Common myeloid progenitor, CD34-positive (primary cell): ENCODE results near the gene PDCL3.

Source experiments
- CTCF ChIA-PET: fragments of 350-600 bp; sonication (Branson Sonifier 250); formaldehyde crosslinking; loops from one replicate; lab custom pipeline; 2021; ENCODE audit warnings: antibody characterized with exemption; lab: Charles Lee
- POLR2A ChIA-PET: fragments of 350-600 bp; sonication (Branson Sonifier 250); formaldehyde crosslinking; loops from one replicate; lab custom pipeline; 2021; ENCODE audit warnings: antibody characterized with exemption; lab: Charles Lee
- DNase-seq, 3 donors: peaks; one replicate each; pipeline versions ENCODE4 v3.0.0 to v3.0.0-alpha.2; 2013
- H3K27ac ChIP-seq, 2 experiments: 1 replicate in 1 of 2; 2 replicates in 1 of 2; pipeline ENCODE4 v1.7.0; 2013; ENCODE audit warnings: inconsistent platforms in 2 of 2, low read length in 2 of 2, mild to moderate bottlenecking in 2 of 2, low read depth in 1 of 2, moderate library complexity in 1 of 2; ENCODE audit not compliant: severe bottlenecking in 2 of 2, insufficient read depth in 1 of 2, poor library complexity in 1 of 2
- H3K27me3 ChIP-seq, 5 experiments: replicated peaks in 2 of 5; 1 replicate in 3 of 5; 2 replicates in 2 of 5; pipeline versions ENCODE4 v1.6.1 to v1.7.0; 2013; ENCODE audit warnings: low read length in 4 of 5, mild to moderate bottlenecking in 2 of 5, moderate library complexity in 2 of 5, inconsistent platforms in 1 of 5; ENCODE audit not compliant: insufficient read depth in 5 of 5, control insufficient read depth in 4 of 5
- H3K36me3 ChIP-seq, 4 experiments: 1 replicate in 2 of 4; 2 replicates in 2 of 4; pipeline versions ENCODE4 v1.6.1 to v1.7.0; 2013; ENCODE audit warnings: low read length in 3 of 4, control low read depth in 1 of 4, mild to moderate bottlenecking in 1 of 4; ENCODE audit not compliant: control insufficient read depth in 4 of 4, insufficient read depth in 4 of 4
- H3K4me1 ChIP-seq, 4 experiments: 1 replicate in 3 of 4; 2 replicates in 1 of 4; pipeline versions ENCODE4 v1.6.1 to v1.7.1; 2013; ENCODE audit warnings: low read length in 3 of 4, mild to moderate bottlenecking in 3 of 4, control low read depth in 1 of 4, inconsistent platforms in 1 of 4, moderate library complexity in 1 of 4; ENCODE audit not compliant: control insufficient read depth in 4 of 4, insufficient read depth in 4 of 4; ENCODE audit errors: control extremely low read depth in 1 of 4
- H3K4me3 ChIP-seq, 7 experiments: 1 replicate in 4 of 7; 2 replicates in 3 of 7; pipeline versions ENCODE4 v1.5.1 to v1.7.0; 2013; ENCODE audit warnings: mild to moderate bottlenecking in 7 of 7, low read length in 6 of 7, moderate library complexity in 6 of 7, inconsistent platforms in 2 of 7, low read depth in 2 of 7, control low read depth in 1 of 7; ENCODE audit not compliant: insufficient read depth in 4 of 7, control insufficient read depth in 1 of 7; ENCODE audit errors: extremely low read depth in 1 of 7
- H3K9me3 ChIP-seq, 5 experiments: 1 replicate in 4 of 5; 2 replicates in 1 of 5; pipeline versions ENCODE4 v1.6.1 to v1.7.1; 2013; ENCODE audit warnings: low read length in 4 of 5, mild to moderate bottlenecking in 2 of 5, inconsistent platforms in 1 of 5, low read depth in 1 of 5, moderate library complexity in 1 of 5; ENCODE audit not compliant: control insufficient read depth in 4 of 5, insufficient read depth in 2 of 5; ENCODE audit errors: control extremely low read depth in 1 of 5
- WGBS: methylation state at CpG from one replicate; pipeline ENCODE4 v1.1.5; 2013; ENCODE audit not compliant: insufficient coverage; 5-methylcytosine and 5-hydroxymethylcytosine counted together

The PDCL3 gene

GRCh38 chr2:100526868-100527267, 35.9 kb upstream of the PDCL3 start:
- no peaks in the 10 kb centered on the region for H3K36me3 ChIP-seq
- H3K27ac ChIP-seq, result no peak overlapping the region
- WGBS, result 60% methylated on average over 1 of the region's 1 CpG
- H3K27me3 ChIP-seq, result no peaks in the 10 kb centered on the region
- no peaks in the 10 kb centered on the region for H3K9me3 ChIP-seq
- no peak for DNase-seq
- no peaks in the 10 kb centered on the region for H3K4me1 ChIP-seq
- H3K4me3 ChIP-seq, result no peak overlapping the region
- CTCF ChIA-PET, result no interaction called here
- POLR2A ChIA-PET, result no interaction called here

GRCh38 chr2:100527440-100528015, 35.3 kb upstream of the PDCL3 start:
- no peak overlapping the region for H3K27ac ChIP-seq
- H3K36me3 ChIP-seq, result no peaks in the 10 kb centered on the region
- ChIA-PET POLR2A (no interaction called here), CTCF (no interaction called here)
- 76% methylated on average over 7 of the region's 7 CpGs for WGBS
- DNase-seq, result peak in 1 of 3 donors; percentile 49
- H3K4me3 ChIP-seq, result no peak overlapping the region
- no peaks in the 10 kb centered on the region for H3K9me3 ChIP-seq
- no peaks in the 10 kb centered on the region for H3K27me3 ChIP-seq
- no peaks in the 10 kb centered on the region for H3K4me1 ChIP-seq

- no peak for DNase-seq
- WGBS, result 100% methylated on average over 5 of the region's 8 CpGs
- Histone ChIP-seq H3K9me3 (no peaks in the 10 kb centered on the region), H3K4me3 (no peak overlapping the region), H3K36me3 (no peaks in the 10 kb centered on the region), H3K27me3 (no peaks in the 10 kb centered on the region), H3K4me1 (no peaks in the 10 kb centered on the region), H3K27ac (no peak overlapping the region)
- ChIA-PET CTCF (no interaction called here), POLR2A (no interaction called here)
Observed at GRCh38 chr2:100529176-100529575, 33.6 kb upstream of the PDCL3 start.

GRCh38 chr2:100529900-100530299, 32.9 kb upstream of the PDCL3 start:
- DNase-seq, result no peak
- H3K36me3 ChIP-seq, result no peaks in the 10 kb centered on the region
- POLR2A ChIA-PET, result no interaction called here
- H3K27me3 ChIP-seq, result no peaks in the 10 kb centered on the region
- H3K9me3 ChIP-seq, result no peaks in the 10 kb centered on the region
- H3K4me3 ChIP-seq, result no peak overlapping the region
- WGBS, result 72% methylated on average over 6 of the region's 6 CpGs
- H3K27ac ChIP-seq, result no peak overlapping the region
- H3K4me1 ChIP-seq, result no peaks in the 10 kb centered on the region
- CTCF ChIA-PET, result no interaction called here

GRCh38 chr2:100535855-100536254, 26.9 kb upstream of the PDCL3 start:
- Histone ChIP-seq H3K27ac (no peak overlapping the region), H3K36me3 (no peaks in the 10 kb centered on the region), H3K27me3 (no peaks in the 10 kb centered on the region), H3K4me1 (no peaks in the 10 kb centered on the region), H3K9me3 (no peaks in the 10 kb centered on the region), H3K4me3 (no peak overlapping the region)
- no peak for DNase-seq
- ChIA-PET CTCF (no interaction called here), POLR2A (no interaction called here)
- WGBS, result 100% methylated on average over 1 of the region's 2 CpGs

GRCh38 chr2:100537918-100538317, 24.9 kb upstream of the PDCL3 start:
- H3K27me3 ChIP-seq, result no peaks in the 10 kb centered on the region
- ChIA-PET POLR2A (no interaction called here), CTCF (interaction anchor here (0.9 to 1.8 kb wide), 2 partner anchors 9 to 11 kb away, joined by 4 to 5 read pairs; no protein-coding TSS in a partner anchor)

GRCh38 chr2:100539221-100539620, 23.6 kb upstream of the PDCL3 start:
- Histone ChIP-seq H3K4me3 (no peak overlapping the region), H3K36me3 (no peaks in the 10 kb centered on the region), H3K27me3 (no peaks in the 10 kb centered on the region), H3K4me1 (no peaks in the 10 kb centered on the region), H3K27ac (no peak overlapping the region), H3K9me3 (peaks cover 0 to 8% (median 0%) of the 10 kb centered on the region in 5 experiments)
- no peak for DNase-seq
- ChIA-PET CTCF (no interaction called here), POLR2A (no interaction called here)
- WGBS, result 67% methylated on average over 1 of the region's 1 CpG

More at GRCh38 chr2:100537918-100538317, 24.9 kb upstream of the PDCL3 start:
- no peak for DNase-seq
- H3K36me3 ChIP-seq, result no peaks in the 10 kb centered on the region
- H3K4me1 ChIP-seq, result no peaks in the 10 kb centered on the region
- peaks cover 0 to under 1% (median 0%) of the 10 kb centered on the region in 5 experiments for H3K9me3 ChIP-seq
- 83% methylated on average over 7 of the region's 9 CpGs for WGBS
- H3K27ac ChIP-seq, result no peak overlapping the region
- no peak overlapping the region for H3K4me3 ChIP-seq
